ENCODE data around the gene CLASRP.

The CLASRP gene

GRCh38 chr19:45076851-45077730 is 38.2 kb downstream of the CLASRP start:
- DNase-seq = peak in 1 of 2 experiments; percentile 41
- TF ChIP-seq GATA1 (IDR thresholded peaks at IDR 0.05; ENCODE audit: low read depth, low read length) (no peak), POLR2A (IDR thresholded peaks at IDR 0.05; ENCODE audit: low read length) (no peak)

GRCh38 chr19:45078390-45079062 is 39.7 kb downstream of the CLASRP start:
- DNase-seq = no peak
- TF ChIP-seq POLR2A (IDR thresholded peaks at IDR 0.05; ENCODE audit: low read length) = no peak
- no peak for TF ChIP-seq GATA1 (IDR thresholded peaks at IDR 0.05; ENCODE audit: low read depth, low read length)

GRCh38 chr19:45079063-45079910 is 40.4 kb downstream of the CLASRP start, which contains the start of gene GEMIN7:
TSS of gene GEMIN7 (plus strand) at chr19:45079260. CDS start at chr19:45090115, 10,855 bp downstream.
- peak; percentile 90 to 91 for DNase-seq
- TF ChIP-seq GATA1 (IDR thresholded peaks at IDR 0.05; ENCODE audit: low read depth, low read length) = no peak
- TF ChIP-seq POLR2A (IDR thresholded peaks at IDR 0.05; ENCODE audit: low read length) = peak; percentile 70

GRCh38 chr19:45079911-45080370 is 41.1 kb downstream of the CLASRP start:
- peak; percentile 65 to 83 for DNase-seq

GRCh38 chr19:45082170-45082569 is 43.3 kb downstream of the CLASRP start:
- no peak for DNase-seq
- TF ChIP-seq GATA1 (IDR thresholded peaks at IDR 0.05; ENCODE audit: low read depth, low read length) (no peak), POLR2A (IDR thresholded peaks at IDR 0.05; ENCODE audit: low read length) (no peak)

More at GRCh38 chr19:45079911-45080370, 41.1 kb downstream of the CLASRP start:
- TF ChIP-seq GATA1 (IDR thresholded peaks at IDR 0.05; ENCODE audit: low read depth, low read length) (no peak), POLR2A (IDR thresholded peaks at IDR 0.05; ENCODE audit: low read length) (no peak)

GRCh38 chr19:45086480-45086879 is 47.6 kb downstream of the CLASRP start:
- TF ChIP-seq POLR2A (IDR thresholded peaks at IDR 0.05; ENCODE audit: low read length) = no peak
- no peak for TF ChIP-seq GATA1 (IDR thresholded peaks at IDR 0.05; ENCODE audit: low read depth, low read length)

GRCh38 chr19:45087531-45087930 is 48.7 kb downstream of the CLASRP start:
- TF ChIP-seq POLR2A (IDR thresholded peaks at IDR 0.05; ENCODE audit: low read length) (no peak), GATA1 (IDR thresholded peaks at IDR 0.05; ENCODE audit: low read depth, low read length) (no peak)
- DNase-seq = no peak

More at GRCh38 chr19:45086480-45086879, 47.6 kb downstream of the CLASRP start:
- peak in 1 of 2 experiments; percentile 16 for DNase-seq

- TF ChIP-seq GATA1 (IDR thresholded peaks at IDR 0.05; ENCODE audit: low read depth, low read length) (no peak), POLR2A (IDR thresholded peaks at IDR 0.05; ENCODE audit: low read length) (no peak)
- DNase-seq = no peak
Observed at GRCh38 chr19:45090034-45090433, 51.2 kb downstream of the CLASRP start.

- no peak for TF ChIP-seq GATA1 (IDR thresholded peaks at IDR 0.05; ENCODE audit: low read depth, low read length)
- TF ChIP-seq POLR2A (IDR thresholded peaks at IDR 0.05; ENCODE audit: low read length) = no peak
- DNase-seq = no peak
Observed at GRCh38 chr19:45090606-45091005, 51.8 kb downstream of the CLASRP start.

GRCh38 chr19:45091031-45091923 is 52.4 kb downstream of the CLASRP start:
- peak; percentile 99 to 100 for DNase-seq
- TF ChIP-seq POLR2A (IDR thresholded peaks at IDR 0.05; ENCODE audit: low read length) (peak; percentile 66), GATA1 (IDR thresholded peaks at IDR 0.05; ENCODE audit: low read depth, low read length) (no peak)

GRCh38 chr19:45092747-45093678 is 54.2 kb downstream of the CLASRP start, which contains the start of gene PPP1R37:
TSS of gene PPP1R37 (plus strand) at chr19:45093179. CDS start at chr19:45093326, 147 bp downstream.
- DNase-seq = peak; percentile 98
- TF ChIP-seq POLR2A (IDR thresholded peaks at IDR 0.05; ENCODE audit: low read length) = peak; percentile 62
- no peak for TF ChIP-seq GATA1 (IDR thresholded peaks at IDR 0.05; ENCODE audit: low read depth, low read length)

Data from erythroblast (primary cell).